ENCODE measurements around the gene TMEM255B.
"Not testable (repeated sequence)": the region's sequence is repeated elsewhere in the genome, so short reads cannot be mapped to it uniquely, and the experiment has no call there.

Gene TMEM255B

GRCh38 chr13:113820813-113821651 lies 62.0 kb downstream of the TMEM255B start:
- DNase-seq, result no peak

GRCh38 chr13:113821847-113822246 lies 62.8 kb downstream of the TMEM255B start:
- no peak for DNase-seq

- no peak for DNase-seq
These were observed 63.2 kb downstream of the TMEM255B start for GRCh38 chr13:113822266-113822665.

GRCh38 chr13:113822956-113823744 lies 64.1 kb downstream of the TMEM255B start:
- no peak for DNase-seq

- no peak for DNase-seq
These were observed 64.7 kb downstream of the TMEM255B start for GRCh38 chr13:113823771-113824170.

- no peak for DNase-seq
These were observed 66.8 kb downstream of the TMEM255B start for GRCh38 chr13:113825841-113826240.

- not testable (repeated sequence) for DNase-seq
These were observed 67.4 kb downstream of the TMEM255B start for GRCh38 chr13:113826446-113826845.

GRCh38 chr13:113827021-113827420 lies 68.0 kb downstream of the TMEM255B start:
- no peak for DNase-seq

GRCh38 chr13:113828282-113828825 lies 69.3 kb downstream of the TMEM255B start:
- DNase-seq, result no peak

- not testable (repeated sequence) for DNase-seq
These were observed 71.5 kb downstream of the TMEM255B start for GRCh38 chr13:113830426-113830950.

- DNase-seq, result no peak
These were observed 72.0 kb downstream of the TMEM255B start for GRCh38 chr13:113831061-113831460.

- no peak for DNase-seq
These were observed 73.2 kb downstream of the TMEM255B start for GRCh38 chr13:113832205-113832604.

GRCh38 chr13:113832631-113833030 lies 73.6 kb downstream of the TMEM255B start:
- no peak for DNase-seq

GRCh38 chr13:113833111-113833830 lies 74.2 kb downstream of the TMEM255B start:
- DNase-seq, result no peak

- DNase-seq, result not testable (repeated sequence)
These were observed 75.0 kb downstream of the TMEM255B start for GRCh38 chr13:113834006-113834405.

- no peak for DNase-seq
These were observed 75.6 kb downstream of the TMEM255B start for GRCh38 chr13:113834496-113835200.

- DNase-seq, result no peak
These were observed 76.6 kb downstream of the TMEM255B start for GRCh38 chr13:113835461-113836270.

- no peak for DNase-seq
These were observed 77.9 kb downstream of the TMEM255B start for GRCh38 chr13:113836768-113837559.

- DNase-seq, result no peak
These were observed 78.7 kb downstream of the TMEM255B start for GRCh38 chr13:113837560-113838355.

Data from stimulated activated CD4-positive, alpha-beta T cell treated with anti-CD3 and anti-CD28 coated beads, Interleukin-12 subunit alpha, Interleukin-12 subunit beta, amount 100 ng/mL, for 4 hours (primary cell).